GM18526 (cell line): ENCODE measurements around the gene ABCB11.

ENCODE experiments used
- POLR2A ChIP-seq: IDR thresholded peaks from 3 replicates; pipeline ENCODE4 v1.6.1; 2011; ENCODE audit not compliant: insufficient read length; ENCODE audit errors: extremely low read depth

ABCB11 gene

DNA sequence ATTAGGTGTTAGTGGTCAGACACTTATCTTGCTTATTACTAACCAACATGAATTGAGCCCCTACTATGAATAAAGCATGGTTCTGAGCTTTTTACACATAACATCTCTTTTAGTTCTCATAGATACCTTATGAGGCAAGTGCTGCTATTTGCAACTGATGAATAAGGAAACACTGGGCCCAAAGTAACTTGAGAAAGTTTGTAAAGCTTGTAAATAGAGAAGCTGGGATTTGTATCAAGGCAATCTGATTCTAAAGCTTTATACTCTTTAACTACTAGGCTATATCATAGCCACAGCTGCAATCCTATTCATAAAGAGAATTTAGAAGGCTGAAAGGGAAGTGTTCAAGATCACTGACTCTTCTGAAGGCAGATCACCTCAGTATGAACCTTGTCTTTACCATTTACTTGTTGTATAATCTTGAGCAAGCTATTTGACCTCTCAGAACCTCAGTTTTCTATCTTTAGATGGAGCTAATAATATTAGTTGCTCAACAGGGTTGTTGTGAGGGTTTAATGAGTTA is 60.4 kb downstream of the ABCB11 start:
- TF ChIP-seq POLR2A, result no peak

DNA sequence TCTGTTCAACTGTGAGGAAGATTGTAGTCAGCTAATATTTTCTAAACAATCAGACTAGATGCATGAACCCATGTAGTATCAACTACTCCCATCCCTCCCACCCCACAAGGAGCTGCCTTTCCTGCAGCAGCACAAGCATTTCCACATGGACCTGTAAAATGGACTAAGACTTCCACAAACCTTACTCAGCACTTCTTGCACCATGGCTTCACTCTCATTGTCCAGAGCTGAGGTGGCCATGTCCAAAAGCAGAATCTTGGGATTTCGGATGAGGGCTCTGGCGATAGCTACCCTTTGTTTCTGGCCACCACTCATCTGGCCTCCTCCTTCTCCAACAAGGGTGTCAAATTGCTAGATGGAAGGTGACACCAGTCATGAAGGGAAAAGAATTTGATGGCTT is 61.3 kb downstream of the ABCB11 start:
- no peak for TF ChIP-seq POLR2A

DNA sequence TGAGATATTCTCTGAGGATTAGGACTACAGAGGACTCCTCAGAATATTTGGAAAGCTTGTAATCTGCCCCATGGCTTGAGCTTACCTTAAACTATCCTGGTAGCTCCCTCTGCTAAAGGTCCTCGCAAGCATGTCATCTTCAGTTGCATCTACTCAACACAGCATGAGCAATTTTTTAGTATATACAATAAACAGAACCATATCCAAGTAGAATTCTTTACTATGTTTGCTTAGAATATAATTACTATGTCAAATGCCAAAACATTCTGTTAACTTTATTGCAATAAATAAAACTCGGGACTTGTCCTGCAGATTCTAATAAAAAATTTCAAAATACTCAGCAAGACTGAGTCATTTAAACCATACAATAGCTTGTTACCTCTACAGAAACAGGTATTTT is 62.8 kb downstream of the ABCB11 start:
- TF ChIP-seq POLR2A, result no peak

DNA sequence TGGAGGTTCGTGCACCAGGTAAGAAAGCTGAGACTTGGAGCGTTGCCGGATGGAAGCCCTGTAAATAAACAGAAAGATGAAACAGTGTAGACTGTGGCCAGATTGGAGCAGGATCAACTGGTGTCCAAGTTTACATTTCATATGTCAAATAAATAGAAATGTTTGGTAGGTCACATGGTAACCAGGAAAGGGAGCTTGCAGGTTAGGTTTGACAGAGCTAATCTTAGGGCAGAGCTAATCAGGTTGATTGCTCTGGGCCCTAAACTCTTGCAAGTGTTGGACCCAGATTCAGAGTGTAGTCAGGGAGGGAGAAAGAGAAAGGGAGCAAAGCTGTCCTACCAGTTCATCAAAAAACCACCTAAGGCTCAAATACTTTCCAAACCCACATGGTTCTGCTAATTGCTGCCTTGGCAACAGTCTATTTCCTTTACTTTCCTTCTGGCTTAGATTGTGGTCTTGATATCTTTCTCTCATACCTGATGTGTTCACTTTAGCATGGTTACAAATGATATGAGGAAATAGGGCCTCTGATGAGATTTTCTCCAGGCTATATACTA is 66.8 kb downstream of the ABCB11 start:
- TF ChIP-seq POLR2A, result no peak

DNA sequence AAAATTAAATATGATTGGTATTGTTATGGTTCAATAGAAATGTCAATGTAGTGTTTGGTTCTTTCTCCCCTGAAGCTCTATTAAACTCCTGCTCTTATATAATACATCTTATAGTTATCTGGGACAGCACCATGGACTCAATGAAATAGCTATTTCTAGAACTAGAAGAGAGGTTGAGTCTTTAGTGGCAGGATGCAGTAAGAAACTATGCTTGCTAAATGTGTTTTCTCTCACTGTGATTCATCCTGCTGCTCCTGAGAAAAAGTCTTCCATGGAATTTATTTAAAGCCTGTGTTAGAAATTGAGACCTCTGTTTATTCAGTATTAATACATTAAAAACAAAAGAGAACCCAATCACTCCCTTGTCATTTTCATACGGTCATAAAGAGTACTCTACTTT is 68.5 kb downstream of the ABCB11 start:
- no peak for TF ChIP-seq POLR2A

DNA sequence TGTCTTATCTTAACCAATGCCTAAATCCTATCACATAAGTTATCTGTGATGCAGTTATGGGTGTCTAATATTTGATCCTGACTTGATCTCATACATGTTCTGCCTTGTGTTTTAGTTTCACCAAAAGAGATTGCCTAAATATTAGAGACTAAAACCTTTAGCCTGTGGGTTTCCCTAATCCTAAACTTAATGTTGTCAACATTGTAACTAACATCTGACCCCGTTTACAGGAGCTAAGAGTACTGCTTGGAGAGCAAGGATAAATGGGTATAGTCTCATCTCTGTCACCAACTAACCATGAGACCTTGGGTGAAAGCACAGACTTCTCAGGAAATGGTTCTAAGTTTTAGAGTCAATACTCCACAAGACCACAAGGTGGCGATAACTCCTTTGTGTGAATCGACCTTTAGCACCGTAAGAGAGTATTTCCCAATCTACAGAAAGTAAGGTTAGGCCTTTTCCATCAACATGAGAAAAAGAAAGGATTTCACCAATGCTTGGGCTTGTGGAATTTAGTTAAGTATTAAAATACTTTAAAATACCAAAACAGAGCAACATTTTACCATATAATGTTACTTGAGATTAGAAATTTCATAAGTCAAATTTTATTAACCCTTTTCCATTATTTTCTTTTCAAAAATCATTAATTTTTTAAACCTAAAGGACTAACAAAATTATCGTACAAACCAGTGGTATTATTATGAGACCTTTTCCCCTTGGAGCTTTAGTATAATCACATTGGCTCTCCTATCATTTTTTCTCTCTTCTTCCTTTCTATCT is 69.5 kb downstream of the ABCB11 start:
- no peak for TF ChIP-seq POLR2A

DNA sequence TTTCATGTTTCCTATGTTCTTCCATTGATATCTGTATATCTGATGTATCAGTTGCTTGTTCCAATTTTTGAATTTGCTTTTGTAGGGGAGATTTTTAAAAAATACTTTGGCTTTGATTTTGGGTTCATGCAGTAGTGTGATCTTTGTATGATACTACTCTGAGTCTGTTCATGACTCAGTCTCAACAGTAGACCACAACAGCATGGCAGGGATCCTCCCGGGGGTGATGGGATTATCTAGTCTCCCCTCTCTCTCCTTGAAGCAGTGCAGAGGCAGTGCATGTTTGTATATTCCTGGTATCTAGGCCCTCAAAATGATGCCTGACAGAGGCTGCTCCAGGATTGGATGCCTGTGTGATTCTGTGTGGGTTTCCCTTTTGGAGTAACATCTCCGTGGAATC is 74.7 kb downstream of the ABCB11 start:
- TF ChIP-seq POLR2A, result no peak

DNA sequence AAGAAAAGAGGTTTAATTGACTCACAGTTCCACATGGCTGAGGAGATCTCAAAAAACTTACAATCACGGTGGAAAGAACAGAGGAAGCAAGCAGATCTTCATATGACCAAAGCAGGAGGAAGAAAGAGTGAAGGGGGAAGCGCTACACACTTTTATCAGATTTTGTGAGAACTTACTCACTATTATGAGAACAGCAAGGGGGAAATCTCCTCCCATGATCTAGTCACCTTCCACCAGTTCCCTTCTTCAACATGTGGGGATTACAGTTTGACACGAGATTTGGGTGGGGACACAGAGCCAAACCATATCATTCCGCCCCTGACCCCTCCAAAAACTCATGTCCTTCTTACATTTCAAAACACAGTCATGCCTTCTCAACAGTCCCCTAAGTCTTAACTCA is 75.8 kb downstream of the ABCB11 start:
- no peak for TF ChIP-seq POLR2A

DNA sequence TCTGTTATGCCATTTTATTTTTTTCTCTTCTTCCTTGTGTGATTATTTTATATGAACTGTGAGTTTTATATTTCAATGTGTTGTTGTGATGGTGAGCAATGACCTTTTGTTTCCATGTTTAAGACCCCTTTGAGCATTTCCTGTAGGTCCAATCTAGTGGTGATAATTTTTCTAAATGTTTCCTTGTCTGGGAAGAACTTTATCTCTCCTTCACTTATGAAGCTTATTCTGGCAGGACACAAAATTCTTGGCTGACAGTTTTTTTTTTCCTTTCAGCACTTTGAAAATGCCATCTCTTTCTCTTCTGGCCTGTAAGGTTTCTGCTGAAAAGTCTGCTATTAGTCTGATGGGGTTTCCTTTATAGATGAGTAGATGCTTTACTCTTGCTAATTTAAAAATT is 76.9 kb downstream of the ABCB11 start:
- no peak for TF ChIP-seq POLR2A

DNA sequence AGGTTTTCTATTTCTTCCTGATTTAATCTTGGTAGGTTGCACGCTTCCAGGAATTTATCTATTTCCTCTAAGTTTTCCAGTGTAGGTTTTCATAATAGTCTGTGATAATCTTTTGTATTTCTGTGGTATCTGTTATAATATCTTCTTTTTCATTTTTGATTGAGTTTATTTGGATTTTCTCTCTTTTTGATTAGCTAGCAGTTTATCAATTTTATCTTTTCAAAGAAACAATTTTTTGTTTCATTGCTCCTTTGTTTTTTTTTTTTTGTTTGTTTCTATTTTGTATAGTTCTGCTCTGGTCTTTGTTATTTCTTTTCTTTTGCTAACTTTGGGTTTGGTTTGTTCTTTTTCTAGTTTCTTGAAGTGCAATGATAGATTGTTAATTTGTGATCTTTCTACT is 78.7 kb downstream of the ABCB11 start:
- no peak for TF ChIP-seq POLR2A

DNA sequence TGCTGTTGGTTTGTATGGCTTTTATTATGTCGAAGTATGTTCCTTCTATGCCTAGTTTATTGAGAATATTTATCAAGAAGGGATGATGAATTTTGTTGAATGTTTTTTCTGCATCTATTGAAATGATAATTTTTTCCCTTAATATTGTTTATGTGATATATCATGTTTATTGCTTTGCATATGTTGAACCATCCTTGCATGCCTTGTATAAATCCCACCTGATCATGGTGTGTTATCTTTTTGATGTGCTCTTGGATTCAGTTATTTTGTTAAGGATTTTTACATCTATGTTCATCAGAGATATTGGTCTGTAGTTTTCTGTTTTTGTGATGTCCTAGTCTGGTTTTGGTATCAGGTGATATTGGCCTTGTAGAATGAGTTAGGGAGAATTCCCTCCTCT is 79.3 kb downstream of the ABCB11 start:
- no peak for TF ChIP-seq POLR2A

DNA sequence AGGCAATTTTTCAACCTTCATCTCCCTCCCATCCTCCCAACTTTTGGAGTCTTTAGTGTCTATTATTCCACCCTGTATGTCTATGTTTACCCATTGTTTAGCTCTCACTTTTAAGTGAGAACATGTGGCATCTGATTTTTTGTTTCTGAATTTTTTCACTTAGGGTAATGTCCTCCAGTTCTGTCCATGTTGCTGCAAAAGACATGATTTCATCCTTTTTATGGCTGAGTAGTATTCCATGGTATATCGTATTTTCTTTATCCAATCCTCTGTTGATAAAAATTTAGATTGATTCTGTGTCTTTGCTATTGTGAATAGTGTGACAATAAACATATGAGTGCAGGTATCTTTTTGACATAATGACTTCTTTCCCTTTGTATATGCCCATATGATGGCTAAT is 81.8 kb downstream of the ABCB11 start:
- no peak for TF ChIP-seq POLR2A

DNA sequence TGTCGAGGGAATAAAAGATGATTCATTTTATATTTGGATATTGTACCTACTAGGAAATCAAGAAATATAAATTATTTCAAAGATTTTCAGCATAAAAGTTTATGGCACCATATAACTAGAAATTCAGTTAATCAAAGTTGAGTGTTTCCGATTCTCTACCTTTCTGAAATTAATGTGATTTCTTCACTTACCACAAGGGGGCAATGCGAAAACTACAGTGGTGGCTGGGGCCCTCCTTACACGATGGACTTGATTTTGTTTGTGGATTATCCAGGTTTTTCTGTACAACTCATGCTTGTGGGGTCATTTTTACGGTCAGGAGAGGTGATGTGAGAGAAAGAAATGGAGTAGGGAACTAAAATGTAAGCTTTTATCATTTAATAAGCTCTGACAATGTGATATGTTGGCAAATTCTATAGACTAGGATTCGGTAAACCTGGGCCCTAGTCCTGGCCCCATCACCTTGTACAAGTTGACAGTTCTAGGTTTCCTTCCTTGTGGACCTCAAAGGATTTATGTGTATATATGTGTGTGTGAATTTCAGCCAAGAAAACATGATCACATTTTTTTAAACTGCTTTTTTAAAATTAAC is 82.4 kb downstream of the ABCB11 start:
- TF ChIP-seq POLR2A, result no peak

DNA sequence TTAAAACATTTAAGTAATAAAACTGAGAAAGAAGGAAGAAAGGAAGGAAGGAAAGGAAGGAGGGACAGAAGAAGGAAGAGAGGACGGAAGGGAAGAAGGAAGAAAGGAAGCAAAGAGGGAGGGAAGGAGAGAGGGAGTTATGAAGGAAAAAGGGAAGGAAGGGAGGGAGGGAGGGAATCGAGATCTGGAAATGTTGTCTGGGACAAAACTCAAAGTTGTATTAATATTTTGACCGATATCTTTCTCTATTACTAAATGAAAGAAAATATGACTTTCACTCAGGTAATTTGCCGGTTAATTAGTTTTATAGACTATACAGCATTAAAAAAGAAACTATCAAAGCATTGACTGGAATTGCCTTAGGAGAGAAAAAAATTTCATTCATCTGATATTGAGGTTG is 85.6 kb downstream of the ABCB11 start:
- TF ChIP-seq POLR2A, result no peak

DNA sequence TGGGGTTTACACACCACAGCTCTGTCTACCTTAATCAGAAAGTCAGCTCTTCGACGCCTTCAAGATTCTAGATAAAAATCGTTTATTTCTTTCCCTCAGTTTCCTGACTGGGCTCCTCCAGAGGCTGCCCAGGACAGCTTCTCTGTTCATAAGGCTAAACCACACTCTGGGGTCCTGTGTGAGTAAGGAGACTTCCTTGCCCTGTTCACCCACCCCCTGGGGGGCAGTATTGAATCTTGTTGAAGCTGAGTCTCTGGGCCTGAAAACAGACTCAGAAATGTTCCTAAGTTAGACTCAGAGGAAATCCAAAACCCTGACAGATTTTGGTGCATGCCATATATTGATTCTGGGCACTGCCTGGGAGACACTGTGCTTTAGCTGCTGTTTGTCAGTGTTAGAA is 87.1 kb downstream of the ABCB11 start:
- no peak for TF ChIP-seq POLR2A

DNA sequence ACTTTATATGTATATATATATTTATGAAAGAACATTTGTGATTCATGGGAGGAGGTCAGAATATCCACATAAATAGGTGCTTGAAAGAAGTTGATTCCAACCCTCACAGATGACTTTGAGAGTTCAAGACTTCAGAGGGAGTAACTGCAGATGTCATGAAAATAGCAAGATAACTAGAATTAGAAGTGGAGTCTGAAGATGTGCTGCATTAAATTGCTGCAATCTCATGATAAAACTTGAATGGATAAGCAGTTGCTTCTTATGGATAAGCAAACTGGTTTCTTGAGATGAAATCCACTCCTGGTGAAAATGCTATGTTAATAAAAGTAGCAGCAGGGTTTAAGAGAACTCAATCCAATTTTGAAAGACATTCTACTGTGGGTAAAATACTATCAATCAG is 89.8 kb downstream of the ABCB11 start:
- no peak for TF ChIP-seq POLR2A
